ENCODE data around the gene MDFI.

GRCh38 chr6:41650120-41650519 lies 11.9 kb downstream of the MDFI start:
- no peak for TF ChIP-seq RARB (CRISPR knock-in tag; IDR thresholded peaks at IDR 0.05)
- no peak for TF ChIP-seq TSHZ2 (CRISPR knock-in tag; IDR thresholded peaks at IDR 0.05)
- TF ChIP-seq PATZ1 (CRISPR knock-in tag; IDR thresholded peaks at IDR 0.05; ENCODE audit: borderline replicate concordance), result no peak
- no peak for TF ChIP-seq CREB5 (CRISPR knock-in tag; IDR thresholded peaks at IDR 0.05; ENCODE audit: low read depth)
- TF ChIP-seq ESRRG (CRISPR knock-in tag; IDR thresholded peaks at IDR 0.05), result no peak
- TF ChIP-seq BACH2 (CRISPR knock-in tag; IDR thresholded peaks at IDR 0.05; ENCODE audit: borderline replicate concordance), result no peak
- TF ChIP-seq ZNF565 (CRISPR knock-in tag; conservative IDR thresholded peaks at IDR 0.05; ENCODE audit: low read depth), result no peak
- TF ChIP-seq CSRNP3 (CRISPR knock-in tag; IDR thresholded peaks at IDR 0.05), result no peak
- no peak for TF ChIP-seq ZNF70 (CRISPR knock-in tag; IDR thresholded peaks at IDR 0.05)
- TF ChIP-seq ZFP30 (CRISPR knock-in tag; IDR thresholded peaks at IDR 0.05), result no peak
- TF ChIP-seq ZNF8 (CRISPR knock-in tag; IDR thresholded peaks at IDR 0.05), result no peak
